Right ventricle myocardium inferior (tissue), 1 donor: ENCODE results near the gene ZNF711. TPM values are rescaled to one million over a fixed set of nuclear protein-coding genes. Genes with fewer than 3 reads are reported as not detected.
A peak's percentile ranks its signal among the peaks of the same experiment; 100 is the strongest.
"Not testable (repeated sequence)": the region's sequence is repeated elsewhere in the genome, so short reads cannot be mapped to it uniquely, and the experiment has no call there.

Source experiments
- ATAC-seq: fragments of 200-7000 bp; cut with Tn5 transposase; one replicate; pipeline ENCODE4 v1.9.1; 2020; ENCODE audit warnings: mild to moderate bottlenecking, moderate library complexity
- DNase-seq: peaks from one replicate; pipeline ENCODE4 v3.0.0; 2021; ENCODE audit errors: missing footprints
- intact Hi-C: fragments of 100-400 bp; cut with DNase I; formaldehyde crosslinking; loops from one replicate; pipeline ENCODE4 v1.11.0; 2022
- long read RNA-seq: library from polyadenylated mRNA; unstranded; transcript quantifications from one replicate; pipeline ENCODE4 v2.0.0, GENCODE V29; 2021
- total RNA-seq: library from RNA; stranded (reverse); fragmentation: NEBNext Ultra II Directional; extraction: Animal tissue kit (Norgen Biotek cat#: 25700); gene quantifications from one replicate; pipeline ENCODE4 v1.2.1, GENCODE V29; 2021
- donor health status: DM: no; HTN: yes; CAD: no; lungs with severe emphysema.

Gene ZNF711
- 0.27 TPM for total RNA-seq
- long read RNA-seq, result 0 reads

DNA sequence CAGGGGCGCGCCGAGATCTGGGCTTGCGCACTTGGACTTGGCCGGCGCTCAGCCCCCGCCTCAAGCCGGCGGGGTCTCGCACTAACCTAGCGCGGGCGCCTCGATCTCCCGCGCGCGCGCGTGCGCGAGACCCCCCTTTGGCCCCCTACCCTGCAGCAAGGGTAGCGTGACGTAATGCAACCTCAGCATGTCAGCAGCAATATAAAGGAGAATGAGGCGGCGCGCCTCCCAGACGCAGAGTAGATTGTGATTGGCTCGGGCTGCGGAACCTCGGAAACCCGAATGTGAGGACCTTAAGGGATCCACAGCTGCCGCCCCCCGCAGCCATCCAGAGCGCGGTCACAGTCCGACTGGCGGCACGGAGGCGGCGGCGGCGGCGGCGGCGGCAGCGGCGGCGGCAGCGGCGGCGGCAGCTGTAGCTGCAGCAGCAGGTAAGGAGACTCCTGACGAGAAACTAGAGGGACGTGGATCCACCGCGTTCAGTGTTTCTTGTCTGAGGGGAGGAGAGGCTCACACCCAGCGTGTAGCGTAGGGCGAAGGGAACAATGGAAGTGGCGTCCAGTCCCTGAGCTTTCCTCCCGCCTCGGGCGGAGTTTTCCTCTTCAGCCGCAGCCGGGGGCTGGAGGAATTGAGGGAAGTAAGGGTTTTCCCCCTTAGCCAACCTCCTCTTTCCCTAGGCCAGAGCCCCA is at the start of gene ZNF711, which contains the start of gene SATL1:
Gene ZNF711 (plus strand): TSS at position 231 of the 689 bp plus-strand sequence. CDS start 3,582 bp downstream, outside the sequence.
Gene SATL1 (minus strand): TSS at position 19 of the 689 bp plus-strand sequence. CDS start 134,811 bp downstream, outside the sequence.
- no peak for ATAC-seq
- intact Hi-C loops, result no loop called here
- peak; percentile 63 for DNase-seq

DNA sequence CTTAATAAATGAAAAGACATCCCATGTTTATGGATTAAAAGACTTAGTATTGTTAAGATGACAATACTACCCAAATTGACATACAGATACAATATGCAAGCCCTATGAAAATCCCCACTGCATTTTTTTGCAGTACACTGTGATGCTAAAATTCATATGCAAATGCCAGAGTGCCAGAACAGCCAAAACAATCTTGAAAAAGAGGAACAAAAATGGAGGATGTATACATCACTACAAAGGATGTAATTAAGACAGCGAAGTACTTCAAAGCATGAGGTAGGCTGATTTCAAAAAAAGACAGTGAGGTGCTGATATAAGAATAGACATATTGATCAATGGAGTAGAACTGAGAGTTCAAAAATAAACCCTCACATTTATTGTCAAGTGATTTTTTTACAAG is 47.5 kb upstream of the ZNF711 start:
- intact Hi-C loops, result no loop called here
- ATAC-seq, result no peak
- DNase-seq, result no peak

GRCh38 chrX:85203461-85203970 is 40.3 kb upstream of the ZNF711 start:
- no peak for DNase-seq

DNA sequence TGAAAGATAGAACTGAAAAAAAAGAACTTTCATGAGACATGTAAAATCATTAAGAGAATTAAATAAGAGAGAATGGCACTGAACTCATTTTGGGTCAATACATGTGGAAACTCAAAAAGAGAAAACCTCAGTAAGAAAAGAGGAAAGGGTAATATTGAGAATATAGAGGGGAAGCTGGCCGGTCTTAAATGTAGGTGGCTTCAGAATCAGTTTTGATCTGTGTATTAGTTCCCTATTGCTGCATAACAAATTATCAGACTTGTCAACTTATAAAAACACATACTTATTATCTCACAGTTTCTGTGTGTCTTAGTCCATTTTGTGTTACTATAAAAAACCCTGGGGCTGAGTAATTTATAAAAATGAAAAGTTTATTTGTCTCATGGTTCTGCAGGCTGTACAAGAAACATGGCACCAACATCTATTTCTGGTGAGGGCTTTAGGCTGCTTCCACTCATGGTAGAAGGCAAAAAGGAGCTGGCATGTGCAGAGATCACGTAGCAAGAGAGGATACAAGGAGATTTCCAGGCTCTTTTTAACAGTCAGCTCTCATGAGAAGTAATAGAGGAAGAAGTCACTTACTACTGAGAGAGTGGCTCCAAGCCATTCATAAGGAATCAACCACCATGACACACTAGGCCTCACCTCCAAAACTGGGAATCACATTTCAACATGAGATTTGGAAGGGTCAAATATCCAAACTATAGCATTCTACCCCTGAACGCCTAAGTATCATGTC is 29.8 kb upstream of the ZNF711 start:
- intact Hi-C loops, result no loop called here
- DNase-seq, result no peak
- ATAC-seq, result no peak

More at GRCh38 chrX:85203461-85203970, 40.3 kb upstream of the ZNF711 start:
- no peak for ATAC-seq
- intact Hi-C loops, result no loop called here

GRCh38 chrX:85215946-85216345 is 27.8 kb upstream of the ZNF711 start:
- no peak for ATAC-seq
- DNase-seq, result no peak
- intact Hi-C loops, result no loop called here

- no peak for ATAC-seq
- intact Hi-C loops, result no loop called here
These were observed 22.4 kb upstream of the ZNF711 start for GRCh38 chrX:85221361-85221760.

GRCh38 chrX:85223359-85223758 is 20.4 kb upstream of the ZNF711 start:
- DNase-seq (no peak), ATAC-seq (no peak)
- intact Hi-C loops, result no loop called here

More at GRCh38 chrX:85221361-85221760, 22.4 kb upstream of the ZNF711 start:
- no peak for DNase-seq

- ATAC-seq (no peak), DNase-seq (no peak)
- intact Hi-C loops, result no loop called here
These were observed 636 bp upstream of the ZNF711 start for GRCh38 chrX:85243155-85243554.

GRCh38 chrX:85244450-85245211 is 840 bp downstream of the ZNF711 start:
- intact Hi-C loops, result no loop called here
- ATAC-seq (no peak), DNase-seq (no peak)

GRCh38 chrX:85285286-85285685 is 41.5 kb downstream of the ZNF711 start:
- DNase-seq, ATAC-seq, intact Hi-C loops: not testable (repeated sequence)

GRCh38 chrX:85288992-85289723 is 45.4 kb downstream of the ZNF711 start:
- DNase-seq, result no peak
- intact Hi-C loops, result no loop called here
- ATAC-seq, result no peak

DNA sequence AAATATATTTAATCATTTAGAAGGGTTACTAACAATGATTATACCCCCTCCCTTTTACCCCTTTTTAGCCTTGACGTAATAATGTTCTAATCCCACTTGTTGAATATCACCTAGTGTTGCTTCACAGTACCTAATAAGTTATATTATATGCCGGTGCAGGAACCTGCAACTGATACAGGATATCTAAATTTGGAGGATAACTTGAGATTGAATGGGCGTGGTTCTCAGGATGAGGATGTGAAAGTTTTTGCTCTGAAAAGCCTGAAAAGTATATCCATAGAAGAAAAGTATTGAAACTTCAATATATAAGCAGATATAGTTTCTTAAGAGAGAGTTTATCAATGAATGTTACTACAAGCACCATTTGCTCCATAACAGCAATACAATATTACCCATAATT is 59.8 kb downstream of the ZNF711 start:
- intact Hi-C loops, result no loop called here
- DNase-seq, result no peak
- no peak for ATAC-seq

DNA sequence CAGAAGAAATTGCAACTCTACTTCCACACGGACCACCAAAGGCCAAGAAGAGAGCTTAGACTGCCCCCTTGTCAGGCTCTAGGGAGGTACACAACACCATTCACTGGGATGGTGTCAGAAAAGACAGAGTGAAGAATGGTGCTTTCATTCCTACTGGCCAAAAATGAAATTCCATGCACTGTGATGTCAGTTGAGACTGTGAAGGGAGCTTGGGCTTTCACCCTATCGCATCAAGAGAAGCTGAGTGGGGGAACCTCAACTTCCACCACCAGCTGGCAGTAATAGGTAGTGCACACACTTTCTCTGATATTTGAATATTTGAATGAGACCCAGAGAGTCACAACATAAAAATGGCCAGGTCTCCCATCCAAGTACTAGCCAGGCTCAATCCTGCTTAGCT is 65.9 kb downstream of the ZNF711 start:
- intact Hi-C loops, result no loop called here
- no peak for ATAC-seq

DNA sequence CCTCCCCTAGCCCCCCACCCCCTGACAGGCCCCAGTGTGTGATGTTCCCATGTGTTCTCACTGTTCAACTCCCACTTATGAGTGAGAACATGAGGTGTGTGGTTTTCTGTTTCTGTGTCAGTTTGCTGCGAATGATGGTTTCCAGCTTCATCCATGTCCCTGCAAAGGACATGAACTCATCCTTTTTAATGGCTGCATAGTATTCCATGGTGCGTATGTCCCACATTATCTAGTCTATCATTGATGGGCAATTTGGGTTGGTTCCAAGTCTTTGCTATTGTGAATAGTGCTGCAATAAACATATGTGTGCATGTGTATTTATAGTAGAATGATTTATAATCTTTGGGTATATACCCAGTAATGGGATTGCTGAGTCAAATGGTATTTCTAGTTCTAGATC is 67.6 kb downstream of the ZNF711 start:
- intact Hi-C loops, DNase-seq, ATAC-seq: not testable (repeated sequence)

More for the DNA sequence above, 65.9 kb downstream of the ZNF711 start:
- no peak for DNase-seq

Other genes with a start within 250 kb of the ZNF711 start
- 54.2 TPM for gene APOOL, start 240.1 kb upstream of the ZNF711 start, total RNA-seq
- not detected for gene SATL1, start 212 bp upstream of the ZNF711 start, total RNA-seq
- gene POF1B, start 135.7 kb downstream of the ZNF711 start, total RNA-seq, result 0.89 TPM